Neural cell (in vitro differentiated cells): ENCODE data around the gene MASTL. TPM values are rescaled to one million over a fixed set of nuclear protein-coding genes. Genes with fewer than 3 reads are reported as not detected.
"Not testable (repeated sequence)": the region's sequence is repeated elsewhere in the genome, so short reads cannot be mapped to it uniquely, and the experiment has no call there.

Source experiments
- H2AFZ ChIP-seq: fragments of 200-600, 300-800 bp; sonication (generic), shearing (Covaris generic); 2 replicates; pipeline ENCODE4 v1.6.0; 2014; ENCODE audit warnings: low read depth, mild to moderate bottlenecking, antibody characterized with exemption, low read length, moderate library complexity
- H3F3A ChIP-seq: fragments of 200-600 bp; shearing (Covaris generic); 2 replicates; pipeline ENCODE4 v1.6.1; 2016; ENCODE audit warnings: mild to moderate bottlenecking, moderate library complexity, mixed read lengths, antibody characterized with exemption, low read length; ENCODE audit not compliant: insufficient read depth, poor library complexity, severe bottlenecking
- H3K27ac ChIP-seq: fragments of 200-600, 300-800 bp; sonication (generic), shearing (Covaris generic); 2 replicates; pipeline ENCODE4 v1.5.1; 2014; ENCODE audit warnings: mild to moderate bottlenecking, low read length, moderate library complexity
- H3K27me3 ChIP-seq: fragments of 300-800, 200-600 bp; sonication (generic), shearing (Covaris generic); 2 replicates; pipeline ENCODE4 v1.6.0; 2014; ENCODE audit warnings: mild to moderate bottlenecking, low read depth, low read length, moderate library complexity; ENCODE audit not compliant: insufficient read depth
- H3K36me3 ChIP-seq: fragments of 300-800, 200-600 bp; sonication (generic), shearing (Covaris generic); 2 replicates; pipeline ENCODE4 v1.5.1; 2014; ENCODE audit warnings: mild to moderate bottlenecking, antibody characterized with exemption, low read length, moderate library complexity; ENCODE audit not compliant: insufficient read depth
- H3K4me2 ChIP-seq: fragments of 300-800, 200-600 bp; sonication (generic), shearing (Covaris generic); 2 replicates; pipeline ENCODE4 v1.6.0; 2014; ENCODE audit warnings: mild to moderate bottlenecking, low read length
- H3K4me3 ChIP-seq: fragments of 300-800, 200-600 bp; sonication (generic), shearing (Covaris generic); 2 replicates; pipeline ENCODE4 v1.5.1; 2014; ENCODE audit warnings: mild to moderate bottlenecking, low read length, moderate library complexity
- H3K79me2 ChIP-seq: fragments of 200-600 bp; shearing (Covaris generic); replicated peaks from 2 replicates; pipeline ENCODE4 v1.6.0; 2014; ENCODE audit warnings: mild to moderate bottlenecking, low read length, moderate library complexity; ENCODE audit not compliant: insufficient read depth
- H3K9ac ChIP-seq: fragments of 300-800, 200-600 bp; sonication (generic), shearing (Covaris generic); 2 replicates; pipeline ENCODE4 v1.6.1; 2016; ENCODE audit warnings: mild to moderate bottlenecking, low read length, mixed read lengths
- H3K9me2 ChIP-seq: fragments of 200-600 bp; shearing (Covaris generic); 2 replicates; pipeline ENCODE4 v1.6.1; 2016; ENCODE audit warnings: mild to moderate bottlenecking, low read length, mixed read lengths; ENCODE audit not compliant: insufficient read depth
- H3K9me3 ChIP-seq: fragments of 200-600, 300-800 bp; sonication (generic), shearing (Covaris generic); 2 replicates; pipeline ENCODE4 v1.6.1; 2016; ENCODE audit warnings: mild to moderate bottlenecking, mixed run types, low read length, moderate library complexity, mixed read lengths
- H4K20me1 ChIP-seq: fragments of 200-600 bp; shearing (Covaris generic); 2 replicates; pipeline ENCODE4 v1.6.1; 2016; ENCODE audit warnings: mild to moderate bottlenecking, mixed run types; ENCODE audit not compliant: insufficient read depth
- CTCF ChIP-seq: fragments of 450-650 bp; IDR thresholded peaks from 2 replicates; pipeline ENCODE4 v1.5.1; 2014; ENCODE audit warnings: antibody characterized with exemption, mild to moderate bottlenecking, moderate library complexity; ENCODE audit not compliant: poor library complexity, severe bottlenecking
- EP300 ChIP-seq: fragments of 450-650 bp; conservative IDR thresholded peaks from 2 replicates; pipeline ENCODE4 v1.6.1; 2014; ENCODE audit warnings: antibody characterized with exemption, mild to moderate bottlenecking, moderate library complexity; ENCODE audit not compliant: poor library complexity, severe bottlenecking
- EZH2 ChIP-seq: fragments of 200-600, 300-800 bp; shearing (Covaris generic), sonication (generic); IDR thresholded peaks from 2 replicates; pipeline ENCODE4 v1.6.1; 2014; ENCODE audit warnings: antibody characterized with exemption, low read length, borderline replicate concordance, mild to moderate bottlenecking; ENCODE audit not compliant: insufficient read depth, poor library complexity, severe bottlenecking
- MXI1 ChIP-seq: fragments of 450-650 bp; conservative IDR thresholded peaks from 2 replicates; pipeline ENCODE4 v1.6.1; 2014; ENCODE audit warnings: antibody characterized with exemption, mild to moderate bottlenecking; ENCODE audit not compliant: poor library complexity, severe bottlenecking
- POLR2AphosphoS5 ChIP-seq: IDR thresholded peaks from 2 replicates; pipeline ENCODE4 v1.6.1; 2012
- RAD21 ChIP-seq: fragments of 450-650 bp; conservative IDR thresholded peaks from 2 replicates; pipeline ENCODE4 v1.6.1; 2014; ENCODE audit warnings: antibody characterized with exemption, mild to moderate bottlenecking, moderate library complexity
- REST ChIP-seq: IDR thresholded peaks from 2 replicates; pipeline ENCODE4 v1.6.1; 2012; ENCODE audit warnings: borderline replicate concordance
- SMC3 ChIP-seq: fragments of 450-650 bp; conservative IDR thresholded peaks from 2 replicates; pipeline ENCODE4 v1.6.1; 2014; ENCODE audit warnings: antibody characterized with exemption, mild to moderate bottlenecking, moderate library complexity; ENCODE audit not compliant: poor library complexity
- TAF1 ChIP-seq: IDR thresholded peaks from 2 replicates; pipeline ENCODE4 v1.6.1; 2012; ENCODE audit warnings: low read depth
- polyA plus RNA-seq: library from polyadenylated mRNA; depleted of rRNA; stranded (reverse); fragments of >200 nt; gene quantifications from 2 replicates; pipeline ENCODE4 v1.2.3, GENCODE V29; 2014

Gene MASTL
- polyA plus RNA-seq, 1 donor from 2014 or later: 7.1 TPM

- H3K4me2 ChIP-seq: no peak overlapping the region
- peak; percentile 69 for TF ChIP-seq TAF1
- no peak for TF ChIP-seq SMC3
- H2AFZ ChIP-seq: peak overlapping the region; percentile 98
- no peaks in the 10 kb centered on the region for H4K20me1 ChIP-seq
- H3K79me2 ChIP-seq: peaks cover 64% of the 10 kb centered on the region
- H3F3A ChIP-seq: peaks cover 9% of the 10 kb centered on the region
- H3K27me3 ChIP-seq: no peaks in the 10 kb centered on the region
- H3K27ac ChIP-seq: peak overlapping the region; percentile 99
- no peaks in the 10 kb centered on the region for H3K9me2 ChIP-seq
- H3K9me3 ChIP-seq: no peaks in the 10 kb centered on the region
- peaks cover under 1% of the 10 kb centered on the region for H3K36me3 ChIP-seq
- H3K4me3 ChIP-seq: peak overlapping the region; percentile 98
- peak overlapping the region; percentile 97 for H3K9ac ChIP-seq
These were observed 1.3 kb upstream of the MASTL start for GRCh38 chr10:27153845-27154193.

DNA sequence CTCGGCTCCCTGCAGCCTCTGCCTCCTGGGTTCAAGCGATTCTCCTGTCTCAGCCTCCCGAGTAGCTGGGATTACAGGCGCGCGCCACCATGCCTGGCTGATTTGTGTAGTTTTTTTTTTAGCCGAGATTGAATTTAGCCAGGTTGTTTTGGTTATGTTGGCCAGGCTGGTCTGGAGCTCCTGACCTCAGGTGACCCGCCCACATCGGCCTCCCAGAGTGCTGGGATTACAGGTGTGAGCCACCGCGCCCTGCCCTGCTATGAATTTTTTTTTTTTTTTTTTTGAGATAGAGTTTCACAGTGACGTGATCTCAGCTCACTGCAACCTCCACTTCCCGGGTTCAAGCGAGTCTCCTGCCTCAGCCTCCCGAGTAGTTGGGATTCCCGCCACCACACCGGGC lies 1.4 kb downstream of the MASTL start:
- not testable (repeated sequence) for H3K9me2 ChIP-seq, H3K27ac ChIP-seq, H2AFZ ChIP-seq, H3K36me3 ChIP-seq, H4K20me1 ChIP-seq, H3F3A ChIP-seq, H3K9ac ChIP-seq, H3K4me2 ChIP-seq, H3K9me3 ChIP-seq, H3K27me3 ChIP-seq
- peaks cover 36% of the 10 kb centered on the region for H3K79me2 ChIP-seq
- H3K4me3 ChIP-seq: peak overlapping the region; percentile 98

DNA sequence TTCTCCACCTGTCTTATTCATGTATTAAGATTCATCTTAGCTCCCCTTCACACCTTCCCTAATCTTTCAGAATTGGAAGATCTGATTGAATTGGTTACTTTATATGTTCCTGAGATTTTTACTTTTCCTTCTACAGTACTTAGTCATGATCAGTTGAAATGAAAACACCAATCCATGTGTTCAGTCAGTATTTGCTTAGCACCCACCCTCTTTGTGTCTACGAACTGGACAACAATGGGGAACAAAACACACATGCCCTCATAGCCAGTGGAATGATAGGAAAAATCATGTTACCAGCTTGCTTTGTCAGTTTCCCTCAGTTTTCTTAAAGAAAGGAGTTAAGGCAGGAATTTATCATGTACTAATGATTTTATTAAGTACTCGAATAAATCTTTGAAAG lies 2.0 kb downstream of the MASTL start:
- peaks cover 9% of the 10 kb centered on the region for H3F3A ChIP-seq
- H3K4me3 ChIP-seq: no peak overlapping the region

More for the DNA sequence above, 2.0 kb downstream of the MASTL start:
- H3K9me2 ChIP-seq: no peaks in the 10 kb centered on the region
- TF ChIP-seq REST (no peak), SMC3 (no peak), POLR2AphosphoS5 (no peak), EP300 (no peak), MXI1 (no peak), RAD21 (no peak), CTCF (no peak), EZH2 (no peak), TAF1 (no peak)
- no peaks in the 10 kb centered on the region for H4K20me1 ChIP-seq
- H3K4me2 ChIP-seq: no peak overlapping the region
- H3K9ac ChIP-seq: no peak overlapping the region
- H3K79me2 ChIP-seq: peaks cover 30% of the 10 kb centered on the region
- no peaks in the 10 kb centered on the region for H3K36me3 ChIP-seq
- H2AFZ ChIP-seq: no peak overlapping the region
- no peaks in the 10 kb centered on the region for H3K27me3 ChIP-seq
- no peak overlapping the region for H3K27ac ChIP-seq
- no peaks in the 10 kb centered on the region for H3K9me3 ChIP-seq
